Skeletal muscle satellite cell (primary cell): ENCODE data around the gene OBP2A. TPM values are rescaled to one million over a fixed set of nuclear protein-coding genes. Genes with fewer than 3 reads are reported as not detected.
"Not testable (repeated sequence)": the region's sequence is repeated elsewhere in the genome, so short reads cannot be mapped to it uniquely, and the experiment has no call there.

ENCODE experiments used
- H3K27me3 ChIP-seq: 2 replicates; pipeline ENCODE4 v1.7.0; 2013; ENCODE audit warnings: low read length; ENCODE audit not compliant: control insufficient read depth, insufficient read depth
- H3K36me3 ChIP-seq: 2 replicates; pipeline ENCODE4 v1.7.0; 2013; ENCODE audit warnings: mild to moderate bottlenecking, control low read depth, low read length; ENCODE audit not compliant: insufficient read depth
- H3K4me1 ChIP-seq: 2 replicates; pipeline ENCODE4 v1.7.0; 2013; ENCODE audit warnings: low read length; ENCODE audit not compliant: control insufficient read depth, insufficient read depth
- H3K4me2 ChIP-seq: 2 replicates; pipeline ENCODE4 v1.7.0; 2013; ENCODE audit warnings: mild to moderate bottlenecking, low read length
- H3K4me3 ChIP-seq: 2 replicates; pipeline ENCODE4 v1.7.0; 2013; ENCODE audit warnings: low read length
- H3K9ac ChIP-seq: 2 replicates; pipeline ENCODE4 v1.7.0; 2013; ENCODE audit warnings: mild to moderate bottlenecking, low read depth, low read length, moderate library complexity
- H3K9me3 ChIP-seq: replicated peaks from 2 replicates; pipeline ENCODE4 v1.7.0; 2013; ENCODE audit warnings: mild to moderate bottlenecking, control low read depth, low read length
- total RNA-seq: library from RNA; depleted of rRNA; stranded (reverse); fragments of >200 nt; gene quantifications from 2 replicates; pipeline ENCODE4 v1.2.3, GENCODE V29; 2012; rRNA removed

The OBP2A gene, protein sequence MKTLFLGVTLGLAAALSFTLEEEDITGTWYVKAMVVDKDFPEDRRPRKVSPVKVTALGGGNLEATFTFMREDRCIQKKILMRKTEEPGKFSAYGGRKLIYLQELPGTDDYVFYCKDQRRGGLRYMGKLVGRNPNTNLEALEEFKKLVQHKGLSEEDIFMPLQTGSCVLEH
- total RNA-seq: not detected in 2 replicates

DNA sequence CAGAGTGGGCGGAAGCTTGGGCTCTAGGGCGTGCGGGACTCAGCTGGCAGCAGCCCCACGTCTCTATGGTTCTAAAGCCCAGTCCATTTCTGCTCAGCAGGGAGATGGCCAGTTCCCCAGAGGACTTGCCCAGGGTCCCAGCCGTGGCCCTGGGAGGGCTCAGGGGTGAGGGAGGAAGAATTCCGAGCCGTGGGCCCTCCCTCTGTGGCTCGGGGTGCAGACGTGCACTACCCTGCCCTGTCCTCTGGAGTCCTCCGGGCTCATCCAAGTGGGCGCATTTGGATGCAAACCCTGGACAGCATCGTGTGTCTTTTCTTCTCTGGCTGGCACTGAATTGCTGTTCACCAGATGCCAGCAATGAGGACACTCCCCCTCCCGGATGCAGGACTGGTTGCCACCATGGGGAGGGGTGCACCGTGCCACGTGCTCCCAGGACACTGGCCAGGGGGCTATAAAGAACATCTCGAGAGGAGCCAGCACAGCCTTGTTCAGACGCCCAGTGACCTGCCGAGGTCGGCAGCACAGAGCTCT is at the start of gene OBP2A:
TSS of gene OBP2A (plus strand) at position 481 of the 531 bp plus-strand sequence. CDS start 55 bp downstream, outside the sequence.
- not testable (repeated sequence) for H3K9me3 ChIP-seq, H3K4me1 ChIP-seq, H3K27me3 ChIP-seq, H3K4me2 ChIP-seq, H3K9ac ChIP-seq, H3K4me3 ChIP-seq, H3K36me3 ChIP-seq

DNA sequence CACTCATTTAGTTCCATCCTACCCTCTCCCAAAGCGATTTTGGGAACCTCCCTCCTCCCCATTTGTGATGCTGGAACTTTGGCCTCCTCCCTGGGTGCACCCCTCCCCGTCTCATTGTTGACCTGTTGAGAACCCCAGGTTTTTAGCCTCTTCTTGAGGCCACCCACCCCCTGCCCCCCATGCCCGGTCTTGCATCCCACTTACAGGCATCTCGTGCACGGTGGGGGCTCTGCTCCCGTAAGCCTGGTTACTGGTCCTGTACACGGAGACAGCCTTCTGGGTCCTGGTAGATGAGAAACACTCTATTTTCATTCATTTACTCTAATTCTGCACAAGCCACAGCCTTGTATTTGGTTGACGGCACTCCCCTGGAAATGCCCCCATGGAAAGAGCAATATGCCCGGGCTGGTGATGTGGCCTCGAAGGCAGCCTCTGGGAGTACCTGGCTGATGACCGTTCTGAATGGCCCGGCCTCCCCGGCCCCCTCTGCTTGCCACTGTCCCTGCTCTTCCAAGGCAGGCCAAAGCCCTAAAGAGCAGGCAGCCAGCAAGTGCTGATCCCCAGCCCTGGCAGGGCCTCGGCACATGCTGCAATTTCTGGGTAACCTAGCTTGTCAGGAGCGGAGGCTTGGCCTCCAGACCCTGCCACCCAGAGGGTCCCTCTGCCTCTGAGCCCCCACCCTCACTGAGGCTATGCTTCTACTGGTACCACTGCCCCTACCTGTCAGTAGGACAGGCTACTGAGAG is 47.4 kb upstream of the OBP2A start:
- Histone ChIP-seq H3K9me3 (no peaks in the 10 kb centered on the region), H3K36me3 (peaks cover 13% of the 10 kb centered on the region), H3K9ac (no peak overlapping the region), H3K27me3 (peaks cover 4% of the 10 kb centered on the region), H3K4me1 (peaks cover 8% of the 10 kb centered on the region), H3K4me2 (no peak overlapping the region), H3K4me3 (no peak overlapping the region)

DNA sequence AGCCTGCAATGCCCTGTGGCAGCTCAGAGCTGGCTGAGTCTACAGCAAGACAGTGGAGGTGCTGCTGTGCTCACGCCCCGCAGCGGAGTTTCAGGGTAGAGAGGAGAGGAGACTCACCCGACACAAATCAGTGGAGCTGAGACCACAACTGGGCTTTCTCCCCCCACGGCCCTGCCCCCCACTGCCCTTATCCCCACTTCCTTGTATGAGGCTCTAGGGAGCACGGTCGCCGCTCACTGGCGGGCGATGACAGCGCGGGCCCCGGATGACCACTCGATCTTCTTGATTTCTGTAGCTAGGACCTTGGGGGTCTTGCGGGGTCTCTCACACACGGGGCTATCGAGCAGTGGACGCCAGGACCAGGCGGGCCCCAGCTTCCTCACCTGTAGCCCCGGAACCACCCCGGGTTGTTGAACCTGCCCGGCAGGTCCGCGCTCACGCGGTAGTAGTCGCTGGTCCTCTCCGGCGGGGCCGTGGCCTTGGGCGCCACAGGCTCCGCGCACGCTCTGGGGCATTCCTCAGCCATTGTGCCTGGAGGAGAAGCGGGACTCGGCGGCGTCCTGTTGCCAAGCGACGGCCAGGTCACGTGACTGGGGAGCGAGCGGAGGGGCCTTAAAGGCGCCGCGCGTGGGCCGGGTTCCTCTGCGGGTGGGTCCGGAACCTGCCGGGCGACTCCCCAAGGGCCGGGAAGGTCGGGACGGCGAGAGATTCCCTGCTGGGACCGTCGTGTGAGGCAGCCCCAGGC is 46.4 kb upstream of the OBP2A start:
- H3K9ac ChIP-seq: peak overlapping the region; percentile 99
- H3K4me3 ChIP-seq: peak overlapping the region; percentile 91
- H3K9me3 ChIP-seq: no peaks in the 10 kb centered on the region

DNA sequence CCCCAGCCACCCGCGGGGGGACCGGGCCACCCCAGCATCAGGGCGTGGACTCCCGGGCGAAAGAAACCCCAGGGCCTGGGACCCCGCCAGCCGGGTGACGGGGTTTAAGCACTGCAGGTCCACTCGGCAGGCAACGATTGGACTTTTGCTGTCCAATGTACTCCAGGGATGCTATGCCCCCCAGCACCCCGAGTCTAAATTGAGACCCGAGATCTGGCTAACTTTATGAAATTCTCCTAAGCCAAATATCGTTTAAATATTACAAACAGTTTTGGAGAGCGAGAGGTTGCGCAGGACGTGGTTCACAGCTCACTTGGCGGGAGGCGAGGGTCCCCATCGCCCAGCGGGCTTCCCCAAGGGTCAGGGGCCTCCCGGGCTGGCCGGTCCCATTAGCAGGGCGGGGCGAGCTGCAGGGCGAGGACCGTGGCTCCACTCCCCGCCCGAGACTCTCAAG is 45.8 kb upstream of the OBP2A start:
- peaks cover 8% of the 10 kb centered on the region for H3K4me1 ChIP-seq
- peaks cover 28% of the 10 kb centered on the region for H3K36me3 ChIP-seq
- H3K4me3 ChIP-seq: peak overlapping the region; percentile 91
- no peaks in the 10 kb centered on the region for H3K9me3 ChIP-seq
- peaks cover 4% of the 10 kb centered on the region for H3K27me3 ChIP-seq
- peak overlapping the region; percentile 95 for H3K4me2 ChIP-seq
- H3K9ac ChIP-seq: peak overlapping the region; percentile 99

More for the DNA sequence above, 46.4 kb upstream of the OBP2A start:
- Histone ChIP-seq H3K4me2 (peak overlapping the region; percentile 95), H3K36me3 (peaks cover 22% of the 10 kb centered on the region), H3K4me1 (peaks cover 8% of the 10 kb centered on the region), H3K27me3 (peaks cover 4% of the 10 kb centered on the region)

DNA sequence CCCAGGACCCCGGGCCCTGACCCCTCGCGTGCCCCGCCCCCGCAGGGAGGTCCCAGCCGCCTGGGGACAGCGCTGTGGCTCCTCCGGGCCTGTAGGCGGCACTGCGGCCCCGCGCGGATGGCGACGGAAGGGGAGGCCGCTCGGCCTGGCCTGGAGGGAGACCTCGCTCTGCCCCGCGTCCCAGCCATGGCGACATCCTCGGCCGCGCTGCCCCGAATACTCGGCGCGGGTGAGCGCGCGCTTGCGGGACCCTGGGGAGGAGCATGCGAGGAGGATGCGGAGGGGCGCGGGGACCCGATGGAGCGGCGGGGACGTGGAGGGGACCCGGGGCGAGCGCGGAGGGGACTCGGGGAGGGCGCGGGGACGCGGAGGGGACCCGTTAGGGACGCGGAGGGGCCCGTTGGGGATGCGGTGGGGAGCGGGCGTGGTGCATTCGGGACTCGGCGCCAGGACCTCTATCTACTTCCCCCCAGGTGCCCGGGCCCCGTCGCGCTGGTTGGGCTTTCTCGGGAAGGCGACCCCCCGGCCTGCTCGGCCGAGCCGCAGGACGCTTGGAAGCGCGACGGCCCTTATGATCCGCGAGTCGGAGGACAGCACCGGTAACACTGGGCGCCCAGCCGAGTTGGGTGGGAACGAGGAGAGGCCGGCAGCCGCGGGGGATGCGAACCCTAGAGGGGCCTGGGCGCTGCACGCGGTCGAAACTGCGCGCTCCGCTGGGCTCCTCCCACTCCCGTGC is 45.2 kb upstream of the OBP2A start, which contains the start of gene MRPS2:
TSS of gene MRPS2 (plus strand) at position 158 of the 736 bp plus-strand sequence. CDS start at position 187, 29 bp downstream.
- Histone ChIP-seq H3K9ac (peak within 1 kb of the TSS; percentile 99), H3K4me1 (peaks cover 8% of the 10 kb centered on the region), H3K36me3 (peaks cover 32% of the 10 kb centered on the region), H3K4me2 (peak within 1 kb of the TSS; percentile 95), H3K4me3 (peak within 1 kb of the TSS; percentile 91), H3K27me3 (peaks cover 4% of the 10 kb centered on the region), H3K9me3 (no peaks in the 10 kb centered on the region)

DNA sequence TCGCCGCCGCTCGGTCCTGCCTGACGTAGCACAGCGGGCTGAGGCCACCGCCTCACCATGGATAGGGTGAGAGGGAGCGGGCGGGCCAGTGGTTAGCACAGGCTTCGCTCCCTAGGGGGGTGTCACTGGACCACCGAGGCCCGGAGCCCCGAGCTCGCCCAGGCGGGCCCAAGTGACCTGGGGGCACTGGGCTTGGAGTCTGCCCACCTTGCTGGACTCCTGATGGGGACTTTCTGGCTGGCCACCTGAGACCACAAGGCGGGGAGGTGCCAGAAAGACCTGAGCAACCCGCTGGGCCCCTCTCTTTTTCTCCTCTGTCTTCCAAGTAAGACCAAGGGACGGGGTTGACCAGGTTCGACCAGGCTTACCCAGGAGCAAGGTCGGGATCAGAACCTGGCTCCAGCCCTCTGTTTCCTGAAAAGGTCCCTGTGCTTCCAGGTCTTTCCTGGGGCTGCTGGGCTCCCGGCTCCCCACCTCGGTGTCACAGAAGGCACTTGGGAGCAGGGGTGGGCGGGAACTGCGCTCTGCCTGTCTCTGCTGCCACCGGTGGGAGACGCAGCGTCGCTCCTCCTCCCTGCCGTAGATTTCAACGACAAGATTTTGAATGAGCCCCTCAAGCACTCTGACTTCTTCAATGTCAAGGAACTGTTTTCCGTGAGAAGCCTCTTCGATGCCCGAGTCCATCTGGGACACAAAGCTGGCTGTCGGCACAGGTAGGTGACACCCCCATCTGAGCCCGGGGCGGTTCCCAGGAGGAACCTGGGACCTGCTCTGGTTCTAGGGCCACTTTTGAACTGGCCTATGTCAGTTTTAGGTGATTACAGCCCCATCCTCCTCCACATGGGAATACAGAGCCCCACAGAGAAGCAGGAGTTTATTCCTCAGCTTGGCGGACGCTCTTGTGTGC is 44.4 kb upstream of the OBP2A start:
- H3K27me3 ChIP-seq: peaks cover 4% of the 10 kb centered on the region
- H3K4me1 ChIP-seq: peaks cover 8% of the 10 kb centered on the region
- H3K4me3 ChIP-seq: peak overlapping the region; percentile 91
- peaks cover 32% of the 10 kb centered on the region for H3K36me3 ChIP-seq
- peak overlapping the region; percentile 95 for H3K4me2 ChIP-seq
- H3K9me3 ChIP-seq: no peaks in the 10 kb centered on the region
- peak overlapping the region; percentile 99 for H3K9ac ChIP-seq

DNA sequence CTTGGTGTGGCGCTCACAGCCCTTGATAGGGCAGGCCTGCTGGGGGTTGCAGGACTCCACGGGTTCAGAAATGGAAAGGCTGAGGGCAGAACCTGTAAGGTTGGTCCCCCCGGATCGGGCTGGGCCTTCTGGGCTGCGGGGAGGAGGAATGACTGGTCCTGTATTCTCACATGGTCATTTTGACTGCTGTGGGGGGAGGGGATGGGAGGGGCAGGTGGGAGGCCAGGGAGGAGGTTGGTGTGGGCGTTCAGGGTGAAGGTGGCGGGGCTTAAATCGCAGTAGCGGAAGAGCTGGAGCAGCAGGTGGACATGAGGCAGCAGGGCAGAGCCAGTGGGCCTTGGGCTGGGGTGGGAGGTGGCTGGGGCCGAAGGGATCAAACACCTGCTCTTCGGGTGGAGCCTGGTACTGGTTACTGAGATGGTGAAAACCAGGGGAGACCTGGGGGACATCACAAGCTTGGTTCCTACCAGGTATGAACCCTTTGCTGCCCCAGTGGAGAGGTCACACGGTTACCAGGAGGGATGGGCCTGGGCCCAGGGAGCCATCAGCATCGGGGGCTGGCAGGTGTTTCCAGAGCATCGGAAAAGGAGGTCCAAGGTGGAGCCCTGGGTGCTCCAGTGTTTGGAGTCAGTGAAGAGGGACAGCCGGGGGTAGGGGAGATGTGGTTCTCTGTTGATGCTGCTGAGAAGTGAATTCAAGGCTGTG is 43.6 kb upstream of the OBP2A start:
- Histone ChIP-seq H3K9me3 (no peaks in the 10 kb centered on the region), H3K4me1 (peaks cover 8% of the 10 kb centered on the region), H3K4me3 (peak overlapping the region; percentile 91), H3K27me3 (peaks cover 4% of the 10 kb centered on the region), H3K36me3 (peaks cover 32% of the 10 kb centered on the region), H3K9ac (no peak overlapping the region), H3K4me2 (peak overlapping the region; percentile 95)

DNA sequence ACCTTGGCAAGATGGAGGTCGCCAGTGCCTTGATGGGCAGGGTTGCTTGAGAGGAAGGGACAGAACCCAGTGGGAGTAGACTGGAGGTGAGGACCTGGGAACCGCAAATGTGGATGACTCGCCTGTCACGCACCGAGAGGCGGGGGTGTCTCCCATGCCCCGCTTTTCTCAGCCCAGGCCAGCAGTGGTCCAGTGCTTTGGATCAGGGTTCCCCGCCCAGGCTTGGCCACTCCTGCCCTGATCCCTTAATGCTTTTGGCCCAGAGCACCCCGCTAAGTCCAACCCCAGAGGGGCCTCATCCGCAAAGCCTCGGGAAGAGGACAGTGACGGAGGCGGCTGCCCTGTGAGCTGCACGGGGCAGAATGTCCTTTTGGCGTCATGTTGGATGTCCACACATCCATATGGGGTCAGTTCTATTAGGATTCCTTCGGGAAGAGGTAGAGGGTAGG is 43.0 kb upstream of the OBP2A start:
- H3K4me2 ChIP-seq: peak overlapping the region; percentile 17
- no peaks in the 10 kb centered on the region for H3K9me3 ChIP-seq
- H3K36me3 ChIP-seq: peaks cover 32% of the 10 kb centered on the region
- no peak overlapping the region for H3K9ac ChIP-seq
- H3K4me1 ChIP-seq: peaks cover 8% of the 10 kb centered on the region
- peaks cover 4% of the 10 kb centered on the region for H3K27me3 ChIP-seq
- no peak overlapping the region for H3K4me3 ChIP-seq

DNA sequence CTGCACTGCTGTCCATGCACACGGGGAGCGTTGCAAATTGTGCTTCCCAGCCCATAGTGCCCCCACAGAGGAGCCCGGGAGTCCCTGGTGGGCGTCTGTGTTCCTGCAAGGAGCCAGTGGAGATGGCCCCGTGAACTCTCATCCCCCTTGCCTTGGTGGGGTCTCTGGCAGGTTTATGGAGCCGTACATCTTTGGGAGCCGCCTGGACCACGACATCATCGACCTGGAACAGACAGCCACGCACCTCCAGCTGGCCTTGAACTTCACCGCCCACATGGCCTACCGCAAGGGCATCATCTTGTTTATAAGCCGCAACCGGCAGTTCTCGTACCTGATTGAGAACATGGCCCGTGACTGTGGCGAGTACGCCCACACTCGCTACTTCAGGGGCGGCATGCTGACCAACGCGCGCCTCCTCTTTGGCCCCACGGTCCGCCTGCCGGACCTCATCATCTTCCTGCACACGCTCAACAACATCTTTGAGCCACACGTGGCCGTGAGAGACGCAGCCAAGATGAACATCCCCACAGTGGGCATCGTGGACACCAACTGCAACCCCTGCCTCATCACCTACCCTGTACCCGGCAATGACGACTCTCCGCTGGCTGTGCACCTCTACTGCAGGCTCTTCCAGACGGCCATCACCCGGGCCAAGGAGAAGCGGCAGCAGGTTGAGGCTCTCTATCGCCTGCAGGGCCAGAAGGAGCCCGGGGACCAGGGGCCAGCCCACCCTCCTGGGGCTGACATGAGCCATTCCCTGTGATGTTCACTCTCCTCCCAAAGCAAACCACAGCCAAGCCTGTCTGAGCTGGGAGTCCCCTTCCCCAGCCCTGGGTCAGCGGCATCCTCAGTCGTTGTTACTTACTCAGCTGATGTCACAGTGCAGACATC is 42.3 kb upstream of the OBP2A start:
- no peak overlapping the region for H3K4me3 ChIP-seq
- no peak overlapping the region for H3K9ac ChIP-seq
- no peaks in the 10 kb centered on the region for H3K9me3 ChIP-seq
- no peak overlapping the region for H3K4me2 ChIP-seq
- H3K4me1 ChIP-seq: peaks cover 8% of the 10 kb centered on the region
- no peaks in the 10 kb centered on the region for H3K27me3 ChIP-seq
- peaks cover 32% of the 10 kb centered on the region for H3K36me3 ChIP-seq
